Measurements from ENCODE around the gene ISL2.
"Not testable (repeated sequence)": the region's sequence is repeated elsewhere in the genome, so short reads cannot be mapped to it uniquely, and the experiment has no call there.

ISL2 gene

DNA sequence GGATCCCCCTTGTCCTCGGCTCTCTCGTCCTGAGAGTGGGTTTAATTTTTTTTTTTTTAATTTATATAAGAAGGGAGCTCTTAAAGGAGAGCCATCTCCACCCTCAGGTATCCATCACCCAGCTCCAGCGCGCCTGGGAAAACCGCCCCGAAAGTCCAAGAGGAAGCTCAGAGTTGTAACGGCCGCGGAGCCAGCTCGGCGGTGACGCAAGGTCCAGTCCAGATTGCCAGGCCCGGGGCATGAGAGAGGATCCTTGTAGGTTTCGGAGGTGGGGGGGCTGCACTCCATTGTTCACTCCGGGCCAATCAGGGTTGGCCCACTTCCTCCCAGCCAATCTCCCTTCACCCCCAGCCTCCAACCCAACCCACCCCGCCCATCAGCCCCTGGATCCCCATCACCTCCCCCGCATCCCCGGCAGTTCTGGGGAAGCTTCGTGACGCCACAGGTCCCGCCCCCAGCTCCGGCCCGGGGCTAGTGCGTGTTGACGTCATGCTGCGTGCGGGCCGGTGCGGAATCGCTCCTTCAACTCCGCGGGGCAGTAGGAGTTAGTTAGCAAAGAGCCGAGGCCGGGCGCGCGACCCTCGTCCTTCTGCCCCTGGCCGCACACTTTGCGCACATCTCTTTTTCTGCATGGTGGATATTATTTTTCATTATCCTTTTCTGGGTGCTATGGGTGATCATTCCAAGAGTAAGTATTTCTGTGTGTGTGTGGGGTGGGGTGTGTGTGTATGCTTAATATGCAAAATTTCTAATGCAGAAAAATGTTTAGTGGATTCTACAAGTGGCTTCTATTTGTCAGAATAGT lies at the start of gene ISL2:
ISL2 (plus strand) TSS at position 520 of the 805 bp plus-strand sequence; CDS start at position 631, 111 bp downstream.
- peak; percentile 82 for DNase-seq (ENCODE audit: low read depth, low spot score)
- H3K9me3 ChIP-seq (ENCODE audit: insufficient read depth, low read length) = no peaks in the 10 kb centered on the region
- peaks cover 23% of the 10 kb centered on the region for H3K4me1 ChIP-seq (ENCODE audit: insufficient read depth, insufficient read length)
- H3K36me3 ChIP-seq (ENCODE audit: insufficient read depth, insufficient read length, low read length) = no peaks in the 10 kb centered on the region
- H3K9ac ChIP-seq (ENCODE audit: insufficient read length, low read depth) = peak within 1 kb of the TSS; percentile 68
- no peak for TF ChIP-seq SUZ12 (IDR thresholded peaks at IDR 0.05; ENCODE audit: extremely low read depth, insufficient read depth, insufficient read length)
- no peak for TF ChIP-seq YY1 (IDR thresholded peaks at IDR 0.05; ENCODE audit: insufficient read depth, insufficient read length)
- TF ChIP-seq ZNF274 (IDR thresholded peaks at IDR 0.05; ENCODE audit: low read depth, low read length) = no peak
- peak within 1 kb of the TSS; percentile 45 for H3K4me3 ChIP-seq (ENCODE audit: insufficient read length, low read depth)
- peaks cover 93% of the 10 kb centered on the region for H3K27me3 ChIP-seq (ENCODE audit: insufficient read depth, insufficient read length)

- Histone ChIP-seq H3K27me3 (ENCODE audit: insufficient read depth, insufficient read length) (no peaks in the 10 kb centered on the region), H3K9ac (ENCODE audit: insufficient read length, low read depth) (no peak overlapping the region), H3K4me3 (ENCODE audit: insufficient read length, low read depth) (no peak overlapping the region), H3K9me3 (ENCODE audit: insufficient read depth, low read length) (no peaks in the 10 kb centered on the region), H3K36me3 (ENCODE audit: insufficient read depth, insufficient read length, low read length) (peaks cover 51% of the 10 kb centered on the region), H3K4me1 (ENCODE audit: insufficient read depth, insufficient read length) (no peaks in the 10 kb centered on the region)
- DNase-seq (ENCODE audit: low read depth, low spot score) = no peak
- TF ChIP-seq SUZ12 (IDR thresholded peaks at IDR 0.05; ENCODE audit: extremely low read depth, insufficient read depth, insufficient read length) (no peak), ZNF274 (IDR thresholded peaks at IDR 0.05; ENCODE audit: low read depth, low read length) (no peak), YY1 (IDR thresholded peaks at IDR 0.05; ENCODE audit: insufficient read depth, insufficient read length) (no peak)
Measured at GRCh38 chr15:76289582-76289981, 47.0 kb upstream of the ISL2 start.

GRCh38 chr15:76293361-76293760 lies 43.2 kb upstream of the ISL2 start:
- Histone ChIP-seq H3K4me3 (ENCODE audit: insufficient read length, low read depth) (no peak overlapping the region), H3K4me1 (ENCODE audit: insufficient read depth, insufficient read length) (no peaks in the 10 kb centered on the region), H3K27me3 (ENCODE audit: insufficient read depth, insufficient read length) (no peaks in the 10 kb centered on the region), H3K9ac (ENCODE audit: insufficient read length, low read depth) (no peak overlapping the region), H3K36me3 (ENCODE audit: insufficient read depth, insufficient read length, low read length) (peaks cover 17% of the 10 kb centered on the region), H3K9me3 (ENCODE audit: insufficient read depth, low read length) (no peaks in the 10 kb centered on the region)
- DNase-seq (ENCODE audit: low read depth, low spot score) = no peak
- TF ChIP-seq SUZ12 (IDR thresholded peaks at IDR 0.05; ENCODE audit: extremely low read depth, insufficient read depth, insufficient read length) (no peak), ZNF274 (IDR thresholded peaks at IDR 0.05; ENCODE audit: low read depth, low read length) (no peak), YY1 (IDR thresholded peaks at IDR 0.05; ENCODE audit: insufficient read depth, insufficient read length) (no peak)

GRCh38 chr15:76294463-76294862 lies 42.1 kb upstream of the ISL2 start:
- H3K27me3 ChIP-seq (ENCODE audit: insufficient read depth, insufficient read length); H3K9ac ChIP-seq (ENCODE audit: insufficient read length, low read depth); DNase-seq (ENCODE audit: low read depth, low spot score); H3K4me1 ChIP-seq (ENCODE audit: insufficient read depth, insufficient read length); H3K4me3 ChIP-seq (ENCODE audit: insufficient read length, low read depth); H3K9me3 ChIP-seq (ENCODE audit: insufficient read depth, low read length): not testable (repeated sequence)
- H3K36me3 ChIP-seq (ENCODE audit: insufficient read depth, insufficient read length, low read length) = peaks cover 12% of the 10 kb centered on the region

DNA sequence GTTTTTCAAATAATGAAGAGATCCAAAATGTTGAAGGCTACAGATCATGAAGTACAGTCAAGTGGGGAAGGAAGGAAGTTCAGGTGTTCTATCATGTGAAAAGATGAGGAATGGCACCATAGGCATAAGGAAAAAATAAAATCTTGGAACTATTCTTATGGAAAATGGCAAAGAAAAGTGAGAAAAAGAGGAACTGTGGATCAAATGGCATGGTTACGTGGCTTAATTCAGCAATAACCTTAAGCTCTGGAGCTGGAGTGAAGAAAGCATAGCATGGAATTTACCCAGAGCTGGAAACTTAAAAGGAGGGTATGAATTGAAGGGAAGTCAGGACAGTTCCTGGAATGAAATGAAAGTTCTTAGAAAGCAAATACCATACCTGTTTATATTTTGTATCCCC lies 39.7 kb upstream of the ISL2 start:
- Histone ChIP-seq H3K36me3 (ENCODE audit: insufficient read depth, insufficient read length, low read length) (peaks cover 1% of the 10 kb centered on the region), H3K9ac (ENCODE audit: insufficient read length, low read depth) (no peak overlapping the region), H3K27me3 (ENCODE audit: insufficient read depth, insufficient read length) (no peaks in the 10 kb centered on the region), H3K4me3 (ENCODE audit: insufficient read length, low read depth) (no peak overlapping the region), H3K4me1 (ENCODE audit: insufficient read depth, insufficient read length) (no peaks in the 10 kb centered on the region), H3K9me3 (ENCODE audit: insufficient read depth, low read length) (no peaks in the 10 kb centered on the region)
- TF ChIP-seq ZNF274 (IDR thresholded peaks at IDR 0.05; ENCODE audit: low read depth, low read length) (no peak), SUZ12 (IDR thresholded peaks at IDR 0.05; ENCODE audit: extremely low read depth, insufficient read depth, insufficient read length) (no peak), YY1 (IDR thresholded peaks at IDR 0.05; ENCODE audit: insufficient read depth, insufficient read length) (no peak)
- DNase-seq (ENCODE audit: low read depth, low spot score) = no peak

- not testable (repeated sequence) for DNase-seq (ENCODE audit: low read depth, low spot score); H3K9ac ChIP-seq (ENCODE audit: insufficient read length, low read depth); H3K36me3 ChIP-seq (ENCODE audit: insufficient read depth, insufficient read length, low read length); H3K4me1 ChIP-seq (ENCODE audit: insufficient read depth, insufficient read length); H3K27me3 ChIP-seq (ENCODE audit: insufficient read depth, insufficient read length); H3K9me3 ChIP-seq (ENCODE audit: insufficient read depth, low read length); H3K4me3 ChIP-seq (ENCODE audit: insufficient read length, low read depth)
Measured at GRCh38 chr15:76297951-76298350, 38.6 kb upstream of the ISL2 start.

GRCh38 chr15:76298986-76299385 lies 37.6 kb upstream of the ISL2 start:
- no peaks in the 10 kb centered on the region for H3K27me3 ChIP-seq (ENCODE audit: insufficient read depth, insufficient read length)
- no peak for TF ChIP-seq ZNF274 (IDR thresholded peaks at IDR 0.05; ENCODE audit: low read depth, low read length)
- no peak for TF ChIP-seq SUZ12 (IDR thresholded peaks at IDR 0.05; ENCODE audit: extremely low read depth, insufficient read depth, insufficient read length)
- no peak for TF ChIP-seq YY1 (IDR thresholded peaks at IDR 0.05; ENCODE audit: insufficient read depth, insufficient read length)
- DNase-seq (ENCODE audit: low read depth, low spot score) = no peak
- no peaks in the 10 kb centered on the region for H3K4me1 ChIP-seq (ENCODE audit: insufficient read depth, insufficient read length)
- no peak overlapping the region for H3K9ac ChIP-seq (ENCODE audit: insufficient read length, low read depth)
- H3K9me3 ChIP-seq (ENCODE audit: insufficient read depth, low read length) = no peaks in the 10 kb centered on the region
- no peak overlapping the region for H3K4me3 ChIP-seq (ENCODE audit: insufficient read length, low read depth)
- no peaks in the 10 kb centered on the region for H3K36me3 ChIP-seq (ENCODE audit: insufficient read depth, insufficient read length, low read length)
